OCI-LY1 (cell line): Measurements from ENCODE around the gene RFPL1.

Experiments used
- EZH2 ChIP-seq: fragments of 200-600 bp; sonication (generic), shearing (Covaris generic); IDR thresholded peaks from 2 replicates; pipeline ENCODE4 v1.8.0; 2017; ENCODE audit warnings: borderline replicate concordance, mixed run types, mild to moderate bottlenecking, antibody characterized with exemption, low read length, moderate library complexity, mixed read lengths
- TF ChIP-seq, protein P1 (sequence below): fragments of 200-600 bp; sonication (generic), shearing (Covaris generic); IDR thresholded peaks from 2 replicates; pipeline ENCODE4 v1.5.1; 2017; ENCODE audit warnings: mild to moderate bottlenecking, antibody characterized with exemption, low read length, moderate library complexity, mixed read lengths

DNA sequence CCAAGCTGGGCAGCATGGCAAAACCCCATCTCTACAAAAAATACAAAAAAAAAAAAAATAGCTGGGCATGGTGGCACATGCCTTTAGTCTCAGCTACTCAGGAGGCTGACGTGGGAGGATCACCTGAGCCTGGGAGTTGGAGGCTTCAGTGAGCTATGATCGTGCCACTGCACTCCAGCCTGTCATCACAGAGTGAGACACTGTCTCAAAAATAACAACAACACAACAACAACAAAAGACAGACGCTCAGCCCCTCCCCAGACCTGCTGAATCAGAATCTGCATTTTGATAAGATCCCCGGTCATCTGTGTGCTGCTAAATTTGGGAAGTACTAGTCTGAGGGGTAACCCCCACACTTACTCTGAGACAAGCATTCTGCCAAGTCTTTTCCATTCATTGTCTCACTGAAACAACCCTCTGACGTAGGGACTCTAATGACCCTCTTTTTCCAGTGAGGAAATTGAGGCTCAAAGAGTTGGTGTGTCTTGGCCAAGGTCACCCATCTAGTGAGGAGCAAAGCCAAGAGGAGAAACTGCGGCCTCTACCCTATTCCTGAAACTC, 49.1 kb downstream of the RFPL1 start:
- TF ChIP-seq, protein P1, sequence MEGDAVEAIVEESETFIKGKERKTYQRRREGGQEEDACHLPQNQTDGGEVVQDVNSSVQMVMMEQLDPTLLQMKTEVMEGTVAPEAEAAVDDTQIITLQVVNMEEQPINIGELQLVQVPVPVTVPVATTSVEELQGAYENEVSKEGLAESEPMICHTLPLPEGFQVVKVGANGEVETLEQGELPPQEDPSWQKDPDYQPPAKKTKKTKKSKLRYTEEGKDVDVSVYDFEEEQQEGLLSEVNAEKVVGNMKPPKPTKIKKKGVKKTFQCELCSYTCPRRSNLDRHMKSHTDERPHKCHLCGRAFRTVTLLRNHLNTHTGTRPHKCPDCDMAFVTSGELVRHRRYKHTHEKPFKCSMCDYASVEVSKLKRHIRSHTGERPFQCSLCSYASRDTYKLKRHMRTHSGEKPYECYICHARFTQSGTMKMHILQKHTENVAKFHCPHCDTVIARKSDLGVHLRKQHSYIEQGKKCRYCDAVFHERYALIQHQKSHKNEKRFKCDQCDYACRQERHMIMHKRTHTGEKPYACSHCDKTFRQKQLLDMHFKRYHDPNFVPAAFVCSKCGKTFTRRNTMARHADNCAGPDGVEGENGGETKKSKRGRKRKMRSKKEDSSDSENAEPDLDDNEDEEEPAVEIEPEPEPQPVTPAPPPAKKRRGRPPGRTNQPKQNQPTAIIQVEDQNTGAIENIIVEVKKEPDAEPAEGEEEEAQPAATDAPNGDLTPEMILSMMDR: no peak
- no peak for TF ChIP-seq EZH2
